NCI-H2029 treated with DMSO at 0.1 percent for 48 hours (cell line): Measurements from ENCODE around the gene LHX6.
A peak's percentile ranks its signal among the peaks of the same experiment; 100 is the strongest.

Source experiments
- DNase-seq: peaks from one replicate; lab custom pipeline; 2025; lab: John Stamatoyannopoulos, UW

The LHX6 gene

GRCh38 chr9:122190597-122191381 lies 38.0 kb downstream of the LHX6 start:
- DNase-seq: no peak

GRCh38 chr9:122188369-122188768 lies 40.4 kb downstream of the LHX6 start:
- DNase-seq: no peak

GRCh38 chr9:122186777-122187470 lies 41.8 kb downstream of the LHX6 start:
- no peak for DNase-seq

GRCh38 chr9:122186301-122186700 lies 42.5 kb downstream of the LHX6 start:
- DNase-seq: no peak

GRCh38 chr9:122184551-122184950 lies 44.2 kb downstream of the LHX6 start:
- no peak for DNase-seq

GRCh38 chr9:122183501-122183900 lies 45.3 kb downstream of the LHX6 start:
- DNase-seq: no peak

- no peak for DNase-seq
Measured at GRCh38 chr9:122180633-122181032, 48.1 kb downstream of the LHX6 start.

GRCh38 chr9:122179690-122180074 lies 49.1 kb downstream of the LHX6 start:
- no peak for DNase-seq

GRCh38 chr9:122179054-122179689 lies 49.6 kb downstream of the LHX6 start:
- DNase-seq: no peak

- no peak for DNase-seq
Measured at GRCh38 chr9:122176916-122177315, 51.8 kb downstream of the LHX6 start.

GRCh38 chr9:122173670-122174069 lies 55.1 kb downstream of the LHX6 start:
- DNase-seq: no peak

- no peak for DNase-seq
Measured at GRCh38 chr9:122172131-122172530, 56.6 kb downstream of the LHX6 start.

- no peak for DNase-seq
Measured at GRCh38 chr9:122168356-122168755, 60.4 kb downstream of the LHX6 start.

- DNase-seq: no peak
Measured at GRCh38 chr9:122164286-122164685, 64.5 kb downstream of the LHX6 start.

GRCh38 chr9:122162415-122162814 lies 66.3 kb downstream of the LHX6 start:
- no peak for DNase-seq

- no peak for DNase-seq
Measured at GRCh38 chr9:122159925-122160246, 68.9 kb downstream of the LHX6 start.

- peak; percentile 90 for DNase-seq
Measured at GRCh38 chr9:122159026-122159924, 69.5 kb downstream of the LHX6 start, which contains the start of the genes MORN5 and NDUFA8. MORN5 (plus strand) TSS chr9:122159908; CDS start chr9:122159973, 65 bp downstream. NDUFA8 (minus strand) TSS chr9:122159779; CDS start chr9:122159677, 102 bp downstream.

GRCh38 chr9:122158202-122158601 lies 70.6 kb downstream of the LHX6 start:
- no peak for DNase-seq

- no peak for DNase-seq
Measured at GRCh38 chr9:122155796-122156195, 73.0 kb downstream of the LHX6 start.
